Measurements from ENCODE around the gene TEKT3.

TEKT3 gene

DNA sequence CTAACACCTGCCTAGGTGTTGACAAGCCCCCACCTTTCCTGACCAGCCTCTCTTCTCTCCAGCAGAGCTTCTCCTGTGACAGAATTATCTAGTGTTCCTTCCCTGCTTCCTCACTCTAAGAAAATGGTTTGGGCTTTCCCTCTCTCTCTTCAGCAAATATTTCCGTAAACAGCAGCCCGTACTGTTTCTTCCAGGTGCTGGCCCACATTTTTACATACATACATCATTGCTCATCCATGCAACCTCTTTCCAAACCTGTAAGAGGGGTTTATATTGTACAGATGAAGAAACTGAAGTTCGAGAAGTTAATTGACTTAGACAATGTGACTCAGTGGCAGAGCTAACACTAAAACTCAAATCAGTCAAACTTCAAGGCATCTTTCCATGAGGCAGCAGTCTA, 569 bp upstream of the TEKT3 start:
- TF ChIP-seq, protein P1, sequence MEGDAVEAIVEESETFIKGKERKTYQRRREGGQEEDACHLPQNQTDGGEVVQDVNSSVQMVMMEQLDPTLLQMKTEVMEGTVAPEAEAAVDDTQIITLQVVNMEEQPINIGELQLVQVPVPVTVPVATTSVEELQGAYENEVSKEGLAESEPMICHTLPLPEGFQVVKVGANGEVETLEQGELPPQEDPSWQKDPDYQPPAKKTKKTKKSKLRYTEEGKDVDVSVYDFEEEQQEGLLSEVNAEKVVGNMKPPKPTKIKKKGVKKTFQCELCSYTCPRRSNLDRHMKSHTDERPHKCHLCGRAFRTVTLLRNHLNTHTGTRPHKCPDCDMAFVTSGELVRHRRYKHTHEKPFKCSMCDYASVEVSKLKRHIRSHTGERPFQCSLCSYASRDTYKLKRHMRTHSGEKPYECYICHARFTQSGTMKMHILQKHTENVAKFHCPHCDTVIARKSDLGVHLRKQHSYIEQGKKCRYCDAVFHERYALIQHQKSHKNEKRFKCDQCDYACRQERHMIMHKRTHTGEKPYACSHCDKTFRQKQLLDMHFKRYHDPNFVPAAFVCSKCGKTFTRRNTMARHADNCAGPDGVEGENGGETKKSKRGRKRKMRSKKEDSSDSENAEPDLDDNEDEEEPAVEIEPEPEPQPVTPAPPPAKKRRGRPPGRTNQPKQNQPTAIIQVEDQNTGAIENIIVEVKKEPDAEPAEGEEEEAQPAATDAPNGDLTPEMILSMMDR (IDR thresholded peaks at IDR 0.05; ENCODE audit: borderline replicate concordance, insufficient read depth, low read depth, low read length), result no peak
- H3K4me3 ChIP-seq (ENCODE audit: low read depth, low read length), result no peak overlapping the region

DNA sequence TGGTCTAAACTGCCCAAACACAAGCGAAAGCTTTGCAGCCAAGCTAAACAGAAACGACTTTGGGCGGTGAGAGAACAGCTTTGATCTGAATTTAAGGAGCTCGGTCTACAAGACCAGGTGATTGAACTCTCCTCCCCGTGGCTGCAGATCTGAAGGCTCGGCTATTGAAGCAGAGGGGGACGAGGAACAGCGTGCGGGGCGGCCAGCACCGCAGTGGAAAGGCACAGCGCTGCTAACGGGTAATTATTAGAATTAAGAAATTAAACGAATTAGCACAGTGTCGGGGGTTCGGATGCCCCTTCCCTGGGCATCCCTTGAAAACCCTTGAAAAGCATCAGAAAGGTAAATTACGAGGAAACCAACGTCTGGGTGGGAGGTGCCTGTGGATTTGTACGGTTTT, 431 bp downstream of the TEKT3 start:
- TF ChIP-seq, protein P1 (IDR thresholded peaks at IDR 0.05; ENCODE audit: borderline replicate concordance, insufficient read depth, low read depth, low read length), result no peak
- no peak overlapping the region for H3K4me3 ChIP-seq (ENCODE audit: low read depth, low read length)

DNA sequence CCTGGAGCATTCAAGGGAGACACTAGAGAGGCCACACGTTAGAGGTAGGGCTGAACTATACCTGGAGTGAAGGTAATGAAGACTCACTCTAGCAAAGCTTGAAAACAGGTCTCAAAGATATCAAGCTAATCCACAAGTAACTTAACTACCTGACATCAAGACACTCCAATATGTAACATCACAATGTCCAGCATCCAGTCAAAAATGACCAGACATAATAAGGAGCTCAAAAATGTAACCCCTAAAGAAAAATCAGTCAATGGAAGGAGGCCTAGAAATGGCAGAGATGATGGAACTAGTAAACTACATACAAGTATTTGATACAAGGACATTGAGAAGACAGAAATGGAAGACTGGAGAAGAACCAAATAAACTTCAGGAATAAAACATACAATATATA, 6.0 kb downstream of the TEKT3 start:
- no peak overlapping the region for H3K4me3 ChIP-seq (ENCODE audit: low read depth, low read length)
- TF ChIP-seq, protein P1 (IDR thresholded peaks at IDR 0.05; ENCODE audit: borderline replicate concordance, insufficient read depth, low read depth, low read length), result no peak

DNA sequence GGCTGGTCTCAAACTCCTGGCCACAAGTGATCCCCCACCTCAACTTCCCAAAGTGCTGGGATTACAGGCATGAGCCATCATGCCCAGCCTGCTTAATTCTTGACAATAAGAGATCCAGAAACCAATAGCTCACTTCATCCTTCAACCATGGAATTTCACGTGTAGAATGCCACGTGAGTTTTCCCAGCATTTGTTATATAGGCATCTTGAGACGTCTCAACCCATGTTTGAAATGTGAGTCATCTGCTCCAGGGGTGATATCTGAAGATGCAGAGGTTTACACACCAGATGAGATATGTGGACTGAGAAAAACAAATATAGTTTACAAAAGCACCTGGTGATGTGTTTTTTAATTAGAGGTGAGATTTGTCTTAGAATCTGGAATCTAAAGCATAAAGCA, 7.1 kb downstream of the TEKT3 start:
- TF ChIP-seq, protein P1 (IDR thresholded peaks at IDR 0.05; ENCODE audit: borderline replicate concordance, insufficient read depth, low read depth, low read length), result no peak
- no peak overlapping the region for H3K4me3 ChIP-seq (ENCODE audit: low read depth, low read length)

DNA sequence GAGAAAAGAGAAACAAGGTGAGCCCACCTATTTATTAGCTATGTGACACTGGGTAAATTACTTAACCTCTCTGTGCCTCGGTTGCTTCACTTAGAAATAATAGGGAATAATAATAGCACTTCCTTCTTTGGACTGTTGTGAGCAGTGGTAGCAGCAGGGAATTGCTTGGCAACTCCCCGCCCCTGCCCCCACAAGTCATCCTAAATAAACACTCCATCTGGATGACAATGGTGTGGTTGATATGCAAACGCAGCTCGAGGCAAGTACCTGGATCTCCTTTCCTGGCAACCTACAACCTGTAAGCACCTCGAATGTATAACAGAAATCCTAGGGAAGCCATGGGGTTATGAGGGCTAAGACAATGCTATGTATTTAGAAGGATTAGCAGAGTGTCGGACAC, 9.1 kb downstream of the TEKT3 start:
- no peak overlapping the region for H3K4me3 ChIP-seq (ENCODE audit: low read depth, low read length)
- TF ChIP-seq, protein P1 (IDR thresholded peaks at IDR 0.05; ENCODE audit: borderline replicate concordance, insufficient read depth, low read depth, low read length), result no peak

DNA sequence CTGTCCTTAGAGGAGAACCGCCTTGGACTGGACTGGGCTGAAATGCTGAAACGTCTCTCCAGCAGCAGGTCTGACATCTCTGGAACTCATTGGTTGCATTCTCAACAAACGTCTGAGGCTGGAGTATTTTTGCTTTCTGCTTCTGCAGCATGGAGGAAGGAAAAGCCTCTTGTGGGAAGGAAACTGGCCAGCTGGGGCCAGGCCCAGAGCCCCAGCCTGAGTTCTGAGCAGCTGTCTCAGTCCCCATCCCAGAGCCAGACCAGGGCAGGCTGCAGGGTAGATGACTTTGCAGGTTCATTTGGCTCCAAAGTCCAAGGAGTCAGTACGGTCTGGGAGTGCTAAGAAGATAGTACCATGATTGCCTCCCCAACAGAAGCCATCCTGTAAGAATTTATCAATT, 18.3 kb downstream of the TEKT3 start:
- no peak overlapping the region for H3K4me3 ChIP-seq (ENCODE audit: low read depth, low read length)
- TF ChIP-seq, protein P1 (IDR thresholded peaks at IDR 0.05; ENCODE audit: borderline replicate concordance, insufficient read depth, low read depth, low read length), result no peak

DNA sequence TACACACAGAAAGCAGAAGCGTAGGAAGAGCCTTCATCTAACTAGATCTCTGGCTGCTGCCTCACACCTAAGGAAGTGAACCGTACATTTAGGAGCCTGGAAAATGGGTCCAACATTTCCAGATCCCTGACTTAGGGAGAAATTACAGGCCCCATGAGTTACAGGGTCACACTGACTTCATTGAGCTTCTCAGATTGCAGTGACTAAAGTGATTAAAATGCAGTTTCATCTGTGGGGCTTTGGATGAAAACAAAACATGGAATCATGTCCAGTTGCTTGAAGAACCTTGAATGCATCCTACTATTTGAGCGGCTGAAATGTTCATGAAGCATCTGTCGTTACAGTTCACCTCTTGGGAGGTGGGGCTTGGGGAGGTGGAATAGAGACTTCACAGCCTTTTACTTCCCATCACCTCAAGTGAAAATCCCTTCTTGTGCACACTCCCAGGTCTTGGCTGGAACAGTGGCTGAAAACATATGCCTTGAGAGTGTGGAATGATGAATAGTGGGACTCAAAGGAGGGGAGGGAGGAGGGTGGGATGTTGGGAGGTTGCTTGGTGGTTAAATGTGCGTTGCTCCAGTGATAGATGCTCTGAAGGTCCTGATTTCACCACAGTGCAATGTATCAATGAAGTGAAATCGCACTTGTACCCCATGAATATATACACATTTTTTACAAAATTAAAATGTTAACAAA, 19.7 kb downstream of the TEKT3 start:
- TF ChIP-seq, protein P1 (IDR thresholded peaks at IDR 0.05; ENCODE audit: borderline replicate concordance, insufficient read depth, low read depth, low read length), result no peak
- no peak overlapping the region for H3K4me3 ChIP-seq (ENCODE audit: low read depth, low read length)
